OCI-LY3 (cell line): ENCODE measurements around the gene CRYL1.

ENCODE experiments used
- EZH2phosphoT487 ChIP-seq: fragments of 200-600 bp; shearing (Covaris generic); IDR thresholded peaks from 2 replicates; pipeline ENCODE4 v1.6.1; 2018; ENCODE audit warnings: antibody characterized with exemption, mixed run types, low read depth
- TF ChIP-seq, protein P1 (sequence below): fragments of 200-600, 300-600 bp; sonication (generic); IDR thresholded peaks from 2 replicates; pipeline ENCODE4 v1.5.1; 2014; ENCODE audit warnings: antibody characterized with exemption, low read length, low read depth

DNA sequence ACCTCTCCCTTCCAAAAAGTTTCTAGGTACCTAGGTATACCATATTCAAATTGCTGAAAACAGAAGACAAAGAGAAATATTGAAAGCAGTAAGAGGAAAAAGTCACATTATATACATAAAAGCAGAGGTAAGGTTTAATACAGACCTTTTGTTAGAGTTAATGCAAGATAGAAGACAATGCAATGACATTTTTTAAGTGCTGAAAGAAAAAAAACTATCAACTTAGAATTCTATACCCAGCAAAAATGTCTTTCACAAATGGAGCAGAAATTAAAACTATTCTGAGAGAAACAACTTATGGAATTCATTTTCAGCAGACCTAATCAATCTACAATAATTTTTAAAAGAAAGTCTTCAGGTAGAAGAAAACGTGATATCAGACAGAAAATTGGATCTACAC, 77.2 kb downstream of the CRYL1 start:
- TF ChIP-seq, protein P1, sequence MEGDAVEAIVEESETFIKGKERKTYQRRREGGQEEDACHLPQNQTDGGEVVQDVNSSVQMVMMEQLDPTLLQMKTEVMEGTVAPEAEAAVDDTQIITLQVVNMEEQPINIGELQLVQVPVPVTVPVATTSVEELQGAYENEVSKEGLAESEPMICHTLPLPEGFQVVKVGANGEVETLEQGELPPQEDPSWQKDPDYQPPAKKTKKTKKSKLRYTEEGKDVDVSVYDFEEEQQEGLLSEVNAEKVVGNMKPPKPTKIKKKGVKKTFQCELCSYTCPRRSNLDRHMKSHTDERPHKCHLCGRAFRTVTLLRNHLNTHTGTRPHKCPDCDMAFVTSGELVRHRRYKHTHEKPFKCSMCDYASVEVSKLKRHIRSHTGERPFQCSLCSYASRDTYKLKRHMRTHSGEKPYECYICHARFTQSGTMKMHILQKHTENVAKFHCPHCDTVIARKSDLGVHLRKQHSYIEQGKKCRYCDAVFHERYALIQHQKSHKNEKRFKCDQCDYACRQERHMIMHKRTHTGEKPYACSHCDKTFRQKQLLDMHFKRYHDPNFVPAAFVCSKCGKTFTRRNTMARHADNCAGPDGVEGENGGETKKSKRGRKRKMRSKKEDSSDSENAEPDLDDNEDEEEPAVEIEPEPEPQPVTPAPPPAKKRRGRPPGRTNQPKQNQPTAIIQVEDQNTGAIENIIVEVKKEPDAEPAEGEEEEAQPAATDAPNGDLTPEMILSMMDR = no peak
- TF ChIP-seq EZH2phosphoT487 = no peak
